CD1c-positive myeloid dendritic cell (primary cell): ENCODE measurements around the gene FLII.

Experiments
- DNase-seq: peaks from one replicate; pipeline ENCODE4 v3.0.0-alpha.2; 2016; ENCODE audit errors: extremely low spot score

FLII gene

DNA sequence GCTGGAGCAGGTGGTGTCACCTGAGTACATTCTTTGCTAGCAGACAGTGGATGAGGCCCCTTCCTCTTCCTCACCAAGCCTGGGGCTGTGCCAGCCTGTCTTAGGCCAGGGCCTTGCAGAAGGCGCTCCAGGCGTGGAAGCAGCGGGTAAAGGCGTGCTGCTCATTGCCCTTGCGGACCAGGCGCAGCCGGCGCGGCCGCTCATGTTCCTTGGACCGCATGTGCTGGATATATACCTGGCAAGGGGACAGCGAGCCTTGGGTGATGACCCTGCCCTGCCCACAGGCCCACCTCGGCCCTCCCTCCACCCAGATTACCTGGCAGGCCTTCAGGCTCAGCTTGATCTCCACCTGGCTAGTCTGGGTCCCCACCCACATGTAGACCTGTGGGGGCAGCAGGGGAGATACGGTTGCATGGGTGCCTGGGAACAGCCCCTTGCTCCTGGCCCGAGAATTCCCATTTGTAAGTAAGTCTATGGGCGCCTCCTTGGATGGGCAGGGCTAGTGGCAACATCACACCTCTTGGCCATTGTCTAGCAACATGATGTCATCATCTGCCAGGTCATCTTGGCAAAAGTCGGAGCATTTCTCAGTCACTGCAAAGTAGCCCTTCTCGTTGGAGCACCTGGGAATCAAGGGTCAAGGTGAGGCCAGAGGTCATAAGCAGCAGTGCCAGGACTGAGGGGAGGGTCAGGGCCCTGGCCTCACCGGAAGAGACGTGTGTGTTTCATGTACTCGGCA is 13.3 kb downstream of the FLII start:
- no peak for DNase-seq

DNA sequence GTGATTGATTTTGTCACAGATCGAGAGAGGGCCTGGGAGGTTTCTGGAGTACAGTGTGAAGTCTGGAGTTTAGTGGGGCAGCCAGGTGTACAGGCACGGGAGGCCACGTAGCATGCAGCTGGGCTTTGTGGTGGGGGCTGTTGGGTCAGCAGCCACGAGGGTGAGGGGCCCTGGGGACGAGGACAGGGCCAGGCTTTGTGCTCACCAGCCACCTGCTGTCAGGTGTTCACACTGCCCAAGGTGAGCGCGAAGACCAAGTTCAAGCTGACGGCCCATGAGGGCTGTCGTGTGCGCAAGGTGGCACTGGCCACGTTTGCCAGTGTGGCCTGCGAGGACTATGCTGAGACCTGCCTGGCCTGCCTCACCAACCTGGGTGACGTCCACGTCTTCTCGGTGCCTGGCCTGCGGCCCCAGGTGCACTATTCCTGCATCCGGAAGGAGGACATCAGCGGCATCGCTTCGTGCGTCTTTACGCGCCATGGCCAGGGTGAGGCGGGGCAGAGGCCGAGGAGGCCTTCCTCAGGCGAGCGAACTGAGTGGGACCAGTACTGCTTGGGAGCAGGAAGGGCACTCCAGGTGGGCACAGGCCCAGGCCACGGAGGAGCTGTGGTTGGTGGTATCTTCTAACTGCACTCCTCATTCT is 17.2 kb downstream of the FLII start:
- no peak for DNase-seq

DNA sequence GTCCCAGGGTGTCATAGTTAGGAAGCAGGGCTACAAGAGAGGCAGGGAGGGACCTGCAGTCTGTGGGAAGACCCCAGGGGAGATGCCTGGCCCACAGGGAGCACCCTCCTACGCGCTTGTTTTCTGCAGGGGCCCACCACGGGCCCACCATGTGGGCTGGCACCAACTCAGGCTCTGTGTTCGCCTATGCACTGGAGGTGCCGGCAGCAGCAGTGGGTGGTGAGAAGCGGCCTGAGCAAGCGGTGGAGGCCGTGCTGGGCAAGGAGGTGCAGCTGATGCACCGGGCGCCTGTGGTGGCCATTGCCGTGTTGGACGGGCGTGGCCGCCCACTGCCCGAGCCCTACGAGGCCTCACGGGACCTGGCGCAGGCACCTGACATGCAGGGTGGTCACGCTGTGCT is 18.1 kb downstream of the FLII start:
- no peak for DNase-seq

DNA sequence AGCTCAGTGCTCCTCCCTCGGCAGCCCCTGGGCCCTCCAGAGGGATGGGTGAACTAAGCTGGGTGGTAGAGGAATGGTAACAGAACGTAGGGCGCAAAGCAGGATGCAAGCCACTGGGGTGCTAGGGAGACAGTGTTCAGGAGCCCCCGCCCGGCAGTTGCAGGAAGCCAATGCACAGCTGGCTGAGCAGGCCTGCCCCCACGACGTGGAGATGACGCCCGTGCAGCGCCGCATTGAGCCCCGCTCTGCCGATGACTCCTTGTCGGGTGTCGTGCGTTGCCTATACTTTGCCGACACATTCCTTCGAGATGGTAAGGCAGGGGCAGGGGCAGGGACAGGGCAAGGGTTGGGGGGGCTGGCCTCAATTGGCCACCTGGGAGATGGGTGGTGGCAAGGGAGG is 20.2 kb downstream of the FLII start:
- no peak for DNase-seq

DNA sequence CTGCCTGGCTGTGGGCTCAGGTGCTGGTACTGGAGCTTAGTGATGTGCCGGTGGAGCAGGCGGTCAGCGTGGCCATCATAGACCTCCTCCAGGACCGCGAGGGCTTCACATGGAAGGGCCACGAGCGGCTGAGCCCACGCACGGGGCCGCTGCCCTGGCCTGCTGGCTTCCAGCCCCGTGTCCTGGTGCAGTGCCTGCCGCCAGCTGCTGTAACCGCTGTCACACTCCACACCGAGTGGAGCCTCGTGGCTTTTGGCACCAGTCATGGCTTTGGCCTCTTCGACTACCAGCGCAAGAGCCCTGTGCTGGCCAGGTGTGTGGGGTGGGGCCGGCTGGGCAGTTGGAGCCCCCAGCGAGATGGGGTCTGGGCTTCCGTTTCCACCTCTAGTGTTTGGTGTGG is 21.1 kb downstream of the FLII start:
- no peak for DNase-seq

DNA sequence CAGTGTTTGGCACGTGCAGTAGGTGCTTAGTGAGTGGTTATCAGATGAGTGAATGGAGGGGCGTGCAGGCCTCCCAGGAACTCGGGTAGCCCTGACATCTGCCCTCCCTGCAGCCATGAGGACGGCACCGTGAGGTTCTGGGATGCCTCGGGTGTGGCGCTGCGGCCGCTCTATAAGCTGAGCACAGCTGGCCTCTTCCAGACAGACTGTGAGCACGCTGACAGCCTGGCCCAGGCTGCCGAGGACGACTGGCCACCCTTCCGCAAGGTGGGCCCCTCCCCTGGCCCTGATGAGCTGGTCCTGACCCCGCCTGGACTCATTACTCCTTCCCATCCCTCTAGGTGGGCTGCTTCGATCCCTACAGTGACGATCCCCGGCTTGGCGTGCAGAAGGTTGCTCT is 22.0 kb downstream of the FLII start:
- DNase-seq, result no peak

DNA sequence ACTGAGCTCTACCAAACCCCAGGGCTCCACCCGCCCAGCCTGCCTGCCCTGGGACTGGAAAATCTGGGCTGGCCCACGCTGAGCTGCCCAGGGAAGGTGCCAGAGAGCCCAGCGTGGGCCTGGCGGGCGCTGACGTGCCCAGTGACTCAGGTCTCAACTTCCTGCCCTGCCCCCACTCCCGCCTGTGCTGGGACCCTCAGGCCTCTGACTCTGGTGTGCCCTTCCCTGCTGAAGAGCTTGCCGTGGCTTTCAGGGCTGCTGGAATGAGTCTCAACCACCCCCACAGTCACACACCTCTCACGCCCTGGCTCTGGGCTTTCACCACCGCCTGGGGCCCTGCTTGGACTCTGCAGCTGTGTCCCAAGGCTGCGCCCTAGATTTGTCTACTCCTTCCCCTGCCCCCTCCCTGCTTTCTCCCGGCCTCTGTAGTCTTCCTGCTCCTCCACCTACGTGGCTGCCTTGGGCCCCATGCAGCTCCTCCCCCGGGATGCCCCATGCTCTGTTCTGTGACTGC is 22.7 kb downstream of the FLII start:
- peak; percentile 63 for DNase-seq

DNA sequence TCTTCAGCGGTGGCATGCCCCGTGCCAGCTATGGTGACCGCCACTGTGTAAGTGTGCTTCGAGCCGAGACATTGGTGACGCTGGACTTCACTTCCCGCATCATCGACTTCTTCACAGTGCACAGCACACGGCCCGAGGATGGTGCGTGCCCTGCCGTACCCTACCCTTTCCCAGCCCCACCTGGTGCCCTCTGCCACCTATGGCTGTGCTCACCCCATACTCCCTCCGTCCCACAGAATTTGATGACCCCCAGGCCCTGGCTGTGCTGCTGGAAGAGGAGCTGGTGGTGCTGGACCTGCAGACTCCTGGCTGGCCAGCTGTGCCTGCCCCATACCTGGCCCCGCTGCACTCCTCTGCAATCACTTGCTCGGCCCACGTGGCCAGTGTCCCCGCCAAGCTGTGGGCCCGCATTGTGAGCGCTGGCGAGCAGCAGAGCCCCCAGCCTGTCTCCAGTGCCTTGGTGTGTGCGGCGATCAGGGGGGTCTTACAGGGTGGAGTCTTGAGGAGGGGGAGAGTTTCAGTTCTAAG is 23.6 kb downstream of the FLII start:
- no peak for DNase-seq

DNA sequence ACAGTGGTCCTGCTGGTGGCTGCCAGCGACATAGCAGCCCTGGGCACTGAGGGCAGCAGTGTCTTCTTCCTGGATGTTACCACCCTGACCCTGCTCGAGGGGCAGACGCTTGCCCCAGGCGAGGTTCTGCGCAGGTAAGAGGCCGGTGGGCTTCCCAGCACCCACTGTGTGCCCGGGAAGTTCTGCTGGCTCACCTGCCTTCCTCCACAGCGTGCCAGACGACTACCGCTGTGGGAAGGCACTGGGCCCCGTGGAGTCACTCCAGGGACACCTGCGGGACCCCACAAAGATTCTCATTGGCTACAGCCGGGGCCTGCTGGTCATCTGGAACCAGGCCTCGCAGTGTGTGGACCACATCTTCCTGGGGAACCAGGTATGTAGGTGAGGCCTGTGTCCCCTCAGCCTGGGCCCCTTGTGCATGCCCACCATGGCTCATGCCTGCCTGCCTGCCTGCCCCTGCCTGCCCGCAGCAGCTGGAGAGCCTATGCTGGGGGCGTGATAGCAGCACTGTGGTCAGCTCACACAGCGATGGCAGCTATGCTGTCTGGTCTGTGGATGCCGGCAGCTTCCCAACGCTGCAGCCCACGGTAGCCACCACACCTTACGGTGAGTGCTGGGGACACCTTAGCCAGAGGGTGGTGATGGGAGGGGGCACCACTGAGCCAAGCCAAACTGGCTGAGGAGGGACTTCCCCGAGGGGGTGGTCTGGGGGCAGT is 24.6 kb downstream of the FLII start:
- no peak for DNase-seq

DNA sequence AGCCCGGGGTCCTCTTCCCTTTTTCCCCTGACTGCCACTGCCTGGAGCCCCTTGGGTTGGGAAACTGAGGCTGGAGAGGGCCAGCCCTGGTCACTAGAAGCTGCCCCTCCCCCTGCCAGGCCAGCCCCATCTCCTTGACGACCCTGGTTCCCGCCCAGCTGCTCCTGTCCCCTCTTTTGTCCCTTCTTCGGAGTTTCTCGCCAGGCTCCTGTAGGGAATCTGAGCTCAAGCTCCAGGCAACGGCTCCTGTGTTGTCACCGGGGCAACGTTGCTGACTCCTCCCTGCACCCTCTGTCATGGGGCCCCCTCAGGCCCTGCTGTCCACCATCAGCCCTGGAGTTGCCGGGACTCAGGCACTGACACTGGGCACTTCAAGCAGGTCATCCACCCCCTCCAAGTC is 27.4 kb downstream of the FLII start:
- DNase-seq, result no peak

DNA sequence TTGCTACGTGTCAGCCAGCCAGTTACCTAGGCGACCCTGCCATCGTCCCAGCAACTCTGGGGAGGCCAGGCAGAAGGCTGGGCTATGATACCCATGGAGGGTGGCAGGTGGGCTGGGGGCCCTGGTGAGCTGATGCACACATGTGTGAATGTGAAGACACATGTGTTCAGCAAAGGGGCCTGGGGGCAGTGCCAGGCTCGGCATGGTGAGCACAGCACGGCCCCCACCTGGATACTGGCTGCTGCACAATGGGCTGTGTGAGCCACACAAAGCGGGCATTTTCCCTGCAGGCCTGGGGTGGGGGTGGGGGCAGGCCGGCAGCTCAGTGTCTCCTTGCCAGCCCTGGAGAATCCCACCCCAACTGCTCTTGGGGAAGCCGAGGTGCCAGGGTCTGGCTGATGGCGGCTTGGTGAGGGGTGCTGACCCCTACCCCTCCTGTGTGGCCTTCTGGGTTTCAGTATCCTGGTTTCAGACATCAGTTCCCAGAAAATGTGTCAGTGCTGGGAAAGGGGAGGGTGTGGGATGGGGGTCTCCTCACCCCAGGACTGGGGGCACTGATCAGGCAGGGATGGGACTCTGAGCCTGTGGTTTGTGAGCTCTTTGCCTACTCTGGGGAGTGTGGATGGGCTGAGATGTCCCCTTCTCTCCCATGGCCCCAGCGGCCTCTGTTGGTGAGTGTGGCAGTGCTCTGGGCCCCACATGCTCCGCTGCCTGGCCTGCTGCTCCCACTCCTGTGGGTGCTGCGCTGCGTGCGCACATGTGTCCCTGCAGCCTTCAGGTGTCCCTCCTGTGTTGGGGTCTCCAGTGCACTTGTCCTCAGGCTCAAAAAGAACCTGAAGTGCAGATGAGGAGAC is 28.0 kb downstream of the FLII start:
- no peak for DNase-seq

DNA sequence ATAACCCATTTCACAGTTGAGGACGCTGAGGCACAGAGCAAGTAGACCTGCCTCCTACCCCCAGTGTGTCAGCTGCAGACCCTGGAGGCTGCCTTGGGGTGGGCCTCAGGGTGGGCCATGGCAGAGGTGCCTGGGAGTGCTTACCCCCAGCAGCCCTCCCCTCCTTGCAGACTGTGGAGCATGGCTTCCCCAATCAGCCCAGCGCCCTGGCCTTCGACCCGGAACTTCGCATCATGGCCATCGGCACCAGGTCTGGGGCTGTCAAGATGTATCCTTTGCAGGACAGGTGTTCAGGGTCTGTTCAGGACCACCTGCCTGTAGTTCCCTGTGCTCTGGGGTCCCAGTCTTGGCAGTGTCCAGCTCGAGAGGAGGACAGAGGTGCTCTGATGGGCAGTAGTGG is 28.8 kb downstream of the FLII start:
- no peak for DNase-seq

DNA sequence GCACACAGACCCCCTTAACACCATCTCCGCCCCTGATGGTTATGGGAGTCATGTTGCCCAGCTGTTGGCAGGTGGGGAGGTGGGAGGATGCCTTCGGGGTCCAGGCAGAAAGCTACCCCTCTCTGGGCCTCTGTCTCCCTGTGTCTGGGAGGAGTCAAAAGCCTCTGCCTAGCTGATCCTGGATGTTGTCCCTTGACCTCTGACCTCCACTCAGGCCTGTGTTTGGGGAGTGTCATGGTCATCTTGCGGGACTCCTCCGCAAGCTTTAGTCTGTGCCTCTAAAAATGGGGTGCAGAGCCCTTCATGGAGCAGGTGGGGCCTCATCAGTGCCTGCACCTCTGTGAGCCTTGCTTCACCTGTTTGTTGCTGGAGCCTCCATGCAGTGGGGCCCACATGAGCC is 29.3 kb downstream of the FLII start:
- DNase-seq, result no peak

DNA sequence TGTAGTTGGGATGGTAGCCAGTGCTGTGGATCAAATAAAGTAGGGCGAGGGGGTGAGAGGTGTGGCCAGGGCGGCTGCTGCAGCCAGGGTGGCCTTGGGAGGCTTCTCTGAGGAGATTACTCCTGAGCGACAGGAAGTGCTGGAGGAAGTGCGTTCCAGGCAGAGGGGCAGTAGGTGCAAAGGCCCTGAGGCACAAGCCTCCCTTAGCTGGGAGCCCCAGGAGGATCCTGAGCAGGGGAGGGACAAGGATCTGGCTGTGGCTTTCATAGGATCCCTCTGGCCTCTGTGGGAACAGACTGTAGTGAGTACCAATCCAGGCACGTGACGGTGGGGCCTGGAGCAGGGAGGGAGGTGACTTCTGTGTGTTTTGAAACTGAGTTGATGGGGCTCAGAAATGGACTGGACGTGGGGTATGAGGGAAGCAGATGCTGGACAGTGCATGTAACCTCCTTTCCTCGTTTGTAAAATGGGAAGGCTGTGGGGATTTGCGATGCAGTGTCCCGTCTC is 30.3 kb downstream of the FLII start:
- DNase-seq, result no peak

DNA sequence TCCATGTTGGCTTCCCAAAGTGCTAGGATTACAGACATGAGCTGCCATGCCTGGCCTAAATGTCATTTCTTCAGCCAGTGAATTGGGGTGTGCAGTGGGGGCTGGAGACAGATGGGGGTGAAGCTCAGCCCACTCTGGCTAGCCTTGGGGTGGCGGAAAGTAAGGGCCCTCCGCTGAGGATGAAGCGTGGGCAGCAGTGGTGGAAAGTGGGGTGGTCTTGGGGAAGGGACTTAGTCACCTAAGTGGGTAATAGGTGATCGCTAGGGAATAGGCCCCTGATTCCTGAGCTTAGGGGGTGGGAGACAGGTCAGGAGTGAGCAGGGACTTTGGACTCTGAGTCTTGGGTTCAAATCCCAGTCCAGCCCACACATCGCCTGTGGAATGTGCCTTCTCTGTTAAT is 30.9 kb downstream of the FLII start:
- DNase-seq, result no peak

DNA sequence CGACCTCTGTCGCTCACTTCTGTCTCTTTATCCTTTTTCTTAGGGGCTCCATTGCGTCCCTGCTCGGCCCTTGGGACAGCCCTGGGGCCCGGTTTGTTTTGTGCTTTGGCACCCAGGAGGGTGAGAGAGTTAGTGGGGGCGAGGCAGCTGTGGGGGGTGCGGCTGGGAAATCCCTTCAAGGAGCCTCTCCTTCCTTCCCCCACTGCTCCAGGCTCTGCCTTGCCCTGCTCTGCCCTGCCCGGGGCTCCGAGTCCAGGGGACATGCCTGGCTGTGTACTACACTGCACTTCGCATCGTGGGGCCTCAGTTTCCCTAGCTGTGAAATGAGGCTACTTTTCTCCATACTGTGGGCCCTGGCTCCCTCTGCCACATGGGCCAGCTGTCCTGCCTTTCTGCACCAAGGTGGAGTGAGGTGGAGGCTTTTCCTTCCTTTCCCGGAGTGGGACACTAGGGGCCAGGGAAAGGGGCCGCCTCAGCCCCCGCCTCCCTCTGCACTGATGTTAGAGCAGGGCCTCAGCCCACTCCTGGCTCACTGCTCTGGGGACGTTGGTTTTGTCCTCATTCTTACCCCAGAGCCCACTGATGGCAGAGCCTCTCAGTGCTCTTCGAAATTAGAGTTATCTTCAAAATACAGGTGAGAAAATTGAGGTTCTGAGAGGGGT is 32.1 kb downstream of the FLII start:
- DNase-seq, result peak; percentile 2

DNA sequence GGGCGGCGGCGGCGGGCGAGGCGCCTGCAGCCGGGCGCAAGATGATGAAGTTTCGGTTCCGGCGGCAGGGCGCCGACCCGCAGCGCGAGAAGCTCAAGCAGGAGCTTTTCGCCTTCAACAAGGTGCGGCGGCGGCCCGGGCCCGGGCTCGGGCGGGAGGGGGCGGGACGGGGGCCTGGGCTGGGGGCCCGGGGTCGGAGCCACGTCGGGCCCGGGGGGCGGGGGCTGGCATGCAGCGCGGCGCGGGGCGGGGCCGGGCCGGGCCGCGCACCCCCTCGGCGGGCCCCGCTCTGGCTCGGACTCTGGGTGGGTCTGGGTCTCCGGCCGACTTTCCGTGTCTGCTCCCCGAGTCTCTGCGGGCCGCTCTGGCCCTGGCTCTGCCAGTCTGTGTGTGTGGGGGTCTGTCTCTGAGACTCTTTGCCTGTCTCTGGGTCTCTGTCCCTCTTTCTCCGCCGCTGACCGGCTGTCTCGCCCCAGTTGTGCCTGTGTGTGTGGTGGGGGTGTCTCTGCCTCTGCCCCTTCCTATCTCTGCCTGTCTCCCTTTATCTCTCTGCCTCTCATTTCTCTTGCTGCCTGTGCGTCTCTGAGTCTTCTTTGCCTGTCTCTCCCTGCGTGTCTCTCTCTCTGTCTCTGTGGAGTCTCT is 32.8 kb downstream of the FLII start:
- no peak for DNase-seq

DNA sequence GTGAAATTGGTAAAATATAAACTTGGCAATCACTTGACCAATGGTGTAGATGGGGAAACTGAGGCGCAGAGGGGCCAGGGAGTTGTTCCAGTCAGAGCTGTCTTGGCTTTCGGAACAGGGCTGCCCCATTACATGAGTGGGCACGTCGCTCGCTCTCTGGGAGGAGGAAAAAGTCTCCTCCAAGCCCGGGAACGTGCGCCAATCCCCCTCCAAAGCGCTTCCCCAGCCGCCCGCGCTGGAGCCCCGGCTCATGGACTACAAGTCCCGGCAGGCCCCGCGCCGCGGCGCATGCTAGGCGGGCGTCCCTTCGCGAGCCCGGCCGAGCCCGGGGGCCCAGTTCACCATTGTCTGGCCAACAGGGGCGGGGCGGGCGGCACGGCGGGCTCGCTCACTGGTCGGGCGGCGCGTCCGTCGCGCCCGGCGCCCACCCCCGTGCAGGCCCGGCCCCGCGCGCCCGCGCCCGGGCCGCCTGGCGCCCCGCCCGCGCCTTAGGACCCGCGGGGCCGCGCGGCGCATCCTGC is 33.4 kb downstream of the FLII start, which contains the start of gene LLGL1:
LLGL1 (plus strand) TSS at position 515 of the 521 bp plus-strand sequence. CDS start 48 bp downstream, outside the sequence.
- peak; percentile 98 for DNase-seq

DNA sequence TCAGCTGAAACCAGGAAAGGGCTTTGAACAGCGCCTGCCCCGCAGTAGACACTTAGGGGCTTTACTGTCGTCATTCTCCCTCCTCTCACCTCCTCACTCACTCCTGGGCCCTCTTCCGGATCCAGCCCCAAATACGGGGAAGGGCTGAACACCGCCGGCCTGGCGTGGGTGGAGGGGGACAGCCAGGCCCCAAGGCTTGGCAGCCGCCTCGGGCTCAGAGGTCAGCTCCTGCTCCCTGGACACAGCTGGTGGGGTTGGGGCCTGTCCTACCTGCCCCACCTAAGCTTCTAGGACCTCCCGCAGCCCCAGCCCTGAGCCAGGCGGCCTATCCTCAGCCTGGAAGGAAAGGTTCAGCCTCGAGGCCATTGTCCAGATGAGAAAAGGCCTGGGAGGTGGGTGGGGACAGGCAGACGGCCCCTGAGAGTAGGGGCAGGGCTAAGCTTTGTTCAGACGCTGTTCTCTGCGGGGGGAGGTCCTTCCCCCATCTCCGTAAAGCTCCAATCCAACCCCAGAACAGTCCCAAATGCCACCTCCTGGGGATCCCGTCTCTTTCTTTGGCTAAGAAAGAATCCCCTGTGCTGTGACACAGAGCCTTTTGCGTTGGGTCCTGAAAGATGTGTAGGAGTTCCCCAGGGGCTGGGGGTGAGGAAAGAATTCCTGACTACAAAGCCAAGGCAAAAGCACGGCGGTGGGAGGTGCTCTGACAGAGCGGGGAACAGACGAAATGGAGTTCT is 34.0 kb downstream of the FLII start:
- DNase-seq, result no peak
